MM.1S (cell line): Measurements from ENCODE around the gene SNX19.

Source experiments
- DNase-seq: peaks from one replicate; pipeline ENCODE4 v3.0.0-alpha.2; 2015
- H2AFZ ChIP-seq: fragments of 300-600 bp; sonication (generic); 2 replicates; pipeline ENCODE4 v1.6.0; 2016; ENCODE audit warnings: antibody characterized with exemption, low read length
- H3F3A ChIP-seq: fragments of 300-600 bp; sonication (generic); 2 replicates; pipeline ENCODE4 v1.6.1; 2016; ENCODE audit warnings: mild to moderate bottlenecking, antibody characterized with exemption, low read length, moderate library complexity, mixed read lengths; ENCODE audit not compliant: insufficient read depth
- H3K27ac ChIP-seq: fragments of 300-600 bp; sonication (generic); 2 replicates; pipeline ENCODE4 v1.5.1; 2016; ENCODE audit warnings: mild to moderate bottlenecking, low read length
- H3K27me3 ChIP-seq: fragments of 300-600 bp; sonication (generic); replicated peaks from 2 replicates; pipeline ENCODE4 v1.6.0; 2016; ENCODE audit warnings: low read length; ENCODE audit not compliant: insufficient read depth
- H3K36me3 ChIP-seq: fragments of 300-600 bp; sonication (generic); replicated peaks from 2 replicates; pipeline ENCODE4 v1.6.1; 2016; ENCODE audit warnings: mild to moderate bottlenecking, low read length, mixed read lengths; ENCODE audit not compliant: insufficient read depth
- H3K4me1 ChIP-seq: fragments of 300-600 bp; sonication (generic); 2 replicates; pipeline ENCODE4 v1.6.1; 2016; ENCODE audit warnings: low read length, mixed read lengths
- H3K4me2 ChIP-seq: fragments of 300-600 bp; sonication (generic); 2 replicates; pipeline ENCODE4 v1.6.0; 2016; ENCODE audit warnings: low read depth, low read length
- H3K4me3 ChIP-seq: fragments of 300-600 bp; sonication (generic); 2 replicates; pipeline ENCODE4 v1.5.1; 2016; ENCODE audit warnings: low read length, mixed read lengths
- H3K79me2 ChIP-seq: fragments of 300-600 bp; sonication (generic); 2 replicates; pipeline ENCODE4 v1.6.1; 2016; ENCODE audit warnings: mixed run types, low read length, mixed read lengths
- H3K9ac ChIP-seq: fragments of 300-600 bp; sonication (generic); 2 replicates; pipeline ENCODE4 v1.6.1; 2016; ENCODE audit warnings: low read length, mixed read lengths
- H3K9me2 ChIP-seq: fragments of 300-600 bp; sonication (generic); replicated peaks from 2 replicates; pipeline ENCODE4 v1.6.1; 2016; ENCODE audit warnings: mild to moderate bottlenecking, low read length, mixed read lengths; ENCODE audit not compliant: insufficient read depth
- H3K9me3 ChIP-seq: fragments of 300-600 bp; sonication (generic); replicated peaks from 2 replicates; pipeline ENCODE4 v1.6.1; 2016; ENCODE audit warnings: mild to moderate bottlenecking, low read length, mixed read lengths; ENCODE audit not compliant: insufficient read depth
- H4K20me1 ChIP-seq: fragments of 300-600 bp; sonication (generic); 2 replicates; pipeline ENCODE4 v1.6.1; 2016; ENCODE audit warnings: mild to moderate bottlenecking, low read length, moderate library complexity, mixed read lengths; ENCODE audit not compliant: insufficient read depth
- CTCF ChIP-seq: fragments of 300-600 bp; sonication (generic); IDR thresholded peaks from 2 replicates; pipeline ENCODE4 v1.5.1; 2016; ENCODE audit warnings: antibody characterized with exemption, low read length, mixed read lengths
- EZH2 ChIP-seq: fragments of 300-600 bp; sonication (generic); optimal IDR thresholded peaks from 2 replicates; pipeline ENCODE3; 2017; ENCODE audit warnings: low read depth, mild to moderate bottlenecking, antibody characterized with exemption, low read length, mixed read lengths
- EZH2phosphoT487 ChIP-seq: fragments of 300-600 bp; sonication (generic); IDR thresholded peaks from 2 replicates; pipeline ENCODE4 v1.6.1; 2018; ENCODE audit warnings: antibody characterized with exemption, low read length

Gene SNX19

DNA sequence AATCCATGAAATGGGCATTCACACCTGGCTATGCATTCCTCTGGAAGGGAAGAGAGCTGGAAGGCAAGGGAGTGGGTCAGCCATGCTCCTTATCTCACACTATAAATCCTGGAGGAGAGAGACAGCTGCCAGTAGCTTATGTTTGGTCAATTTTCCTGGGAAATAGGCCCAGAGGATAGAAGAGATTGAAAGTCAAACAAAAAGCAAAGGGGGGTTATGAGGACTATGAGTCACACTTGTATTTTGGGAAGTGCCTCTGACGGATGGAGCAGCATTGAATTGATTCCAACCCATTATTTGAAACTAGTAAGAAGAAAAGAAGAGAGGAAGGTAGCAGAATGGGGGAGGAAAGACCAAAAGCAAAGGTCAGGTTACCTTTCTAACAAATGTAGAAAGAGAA lies 25.0 kb downstream of the SNX19 start:
- no peaks in the 10 kb centered on the region for H3K4me1 ChIP-seq
- TF ChIP-seq CTCF (no peak), EZH2 (no peak), EZH2phosphoT487 (no peak)
- H3K79me2 ChIP-seq = 0 out of 2 replicates have a peak, but pooled peaks cover 3% of the 10 kb centered on the region
- no peak overlapping the region for H2AFZ ChIP-seq
- H3K27me3 ChIP-seq = no peaks in the 10 kb centered on the region
- H4K20me1 ChIP-seq = no peaks in the 10 kb centered on the region
- H3F3A ChIP-seq = no peaks in the 10 kb centered on the region
- H3K4me2 ChIP-seq = no peak overlapping the region
- no peaks in the 10 kb centered on the region for H3K9me2 ChIP-seq
- H3K27ac ChIP-seq = no peak overlapping the region
- no peaks in the 10 kb centered on the region for H3K9me3 ChIP-seq
- DNase-seq = no peak
- H3K4me3 ChIP-seq = no peak overlapping the region
- H3K36me3 ChIP-seq = peaks cover 7% of the 10 kb centered on the region; the same call in 1 of the 2 replicates
- no peak overlapping the region for H3K9ac ChIP-seq

DNA sequence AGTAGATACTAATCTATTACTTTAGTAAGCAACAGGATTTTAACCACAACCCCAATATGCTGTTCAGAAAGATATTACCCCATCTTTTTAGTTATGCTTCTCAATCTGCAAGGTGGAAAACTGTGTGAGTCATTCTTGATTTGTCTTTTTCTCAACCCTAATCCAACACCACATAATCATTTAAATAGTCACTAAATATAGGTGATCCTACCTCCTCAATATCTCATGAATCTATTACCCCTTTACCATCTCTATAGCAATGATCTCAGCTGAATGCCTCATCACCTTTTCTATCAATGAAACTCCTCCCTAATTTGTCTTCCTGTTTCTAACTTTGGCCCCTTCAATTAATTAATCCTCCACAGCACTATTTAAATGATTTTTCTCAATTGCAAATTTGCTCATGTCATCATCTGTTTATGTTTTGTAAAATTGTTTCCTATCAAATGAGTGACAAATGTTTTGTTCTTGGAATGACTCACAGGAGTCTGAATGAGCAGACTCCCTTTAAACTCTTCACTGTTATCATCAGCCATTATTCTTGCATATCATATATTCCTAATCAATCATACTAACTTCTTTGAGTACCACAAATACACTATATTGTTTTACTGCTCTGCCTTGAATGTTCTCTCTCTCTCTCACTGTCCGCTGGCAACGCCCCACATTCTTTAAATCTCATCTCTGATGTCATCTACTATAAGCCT lies 26.1 kb downstream of the SNX19 start:
- no peak overlapping the region for H2AFZ ChIP-seq
- H3K4me1 ChIP-seq = no peaks in the 10 kb centered on the region
- no peaks in the 10 kb centered on the region for H3F3A ChIP-seq
- H3K4me2 ChIP-seq = no peak overlapping the region
- no peak for DNase-seq
- H3K79me2 ChIP-seq = 0 out of 2 replicates have a peak, but pooled peaks cover 3% of the 10 kb centered on the region
- no peak overlapping the region for H3K4me3 ChIP-seq
- no peaks in the 10 kb centered on the region for H3K27me3 ChIP-seq
- TF ChIP-seq CTCF (no peak), EZH2 (no peak), EZH2phosphoT487 (no peak)
- no peaks in the 10 kb centered on the region for H3K9me2 ChIP-seq
- no peaks in the 10 kb centered on the region for H4K20me1 ChIP-seq
- no peak overlapping the region for H3K27ac ChIP-seq
- H3K9ac ChIP-seq = no peak overlapping the region
- H3K36me3 ChIP-seq = peaks cover 7% of the 10 kb centered on the region; the same call in 1 of the 2 replicates
- no peaks in the 10 kb centered on the region for H3K9me3 ChIP-seq

- Histone ChIP-seq H3K4me2 (no peak overlapping the region), H3K9me3 (no peaks in the 10 kb centered on the region), H3F3A (no peaks in the 10 kb centered on the region), H3K27ac (no peak overlapping the region), H2AFZ (no peak overlapping the region), H3K79me2 (no peaks in the 10 kb centered on the region), H3K4me1 (no peaks in the 10 kb centered on the region), H3K36me3 (peaks cover 5% of the 10 kb centered on the region; the same call in 1 of the 2 replicates), H3K4me3 (no peak overlapping the region), H3K9ac (no peak overlapping the region), H4K20me1 (no peaks in the 10 kb centered on the region), H3K27me3 (no peaks in the 10 kb centered on the region), H3K9me2 (no peaks in the 10 kb centered on the region)
- TF ChIP-seq EZH2 (no peak), CTCF (no peak), EZH2phosphoT487 (no peak)
- no peak for DNase-seq
These were observed 27.5 kb downstream of the SNX19 start for GRCh38 chr11:130888790-130889189.
